Neural cell (in vitro differentiated cells): Measurements from ENCODE around the gene LRP1. TPM values are rescaled to one million over a fixed set of nuclear protein-coding genes. Genes with fewer than 3 reads are reported as not detected.

ENCODE experiments used
- H2AFZ ChIP-seq: fragments of 200-600, 300-800 bp; sonication (generic), shearing (Covaris generic); 2 replicates; pipeline ENCODE4 v1.6.0; 2014; ENCODE audit warnings: low read depth, mild to moderate bottlenecking, antibody characterized with exemption, low read length, moderate library complexity
- H3F3A ChIP-seq: fragments of 200-600 bp; shearing (Covaris generic); 2 replicates; pipeline ENCODE4 v1.6.1; 2016; ENCODE audit warnings: mild to moderate bottlenecking, moderate library complexity, mixed read lengths, antibody characterized with exemption, low read length; ENCODE audit not compliant: insufficient read depth, poor library complexity, severe bottlenecking
- H3K27ac ChIP-seq: fragments of 200-600, 300-800 bp; sonication (generic), shearing (Covaris generic); 2 replicates; pipeline ENCODE4 v1.5.1; 2014; ENCODE audit warnings: mild to moderate bottlenecking, low read length, moderate library complexity
- H3K27me3 ChIP-seq: fragments of 300-800, 200-600 bp; sonication (generic), shearing (Covaris generic); 2 replicates; pipeline ENCODE4 v1.6.0; 2014; ENCODE audit warnings: mild to moderate bottlenecking, low read depth, low read length, moderate library complexity; ENCODE audit not compliant: insufficient read depth
- H3K36me3 ChIP-seq: fragments of 300-800, 200-600 bp; sonication (generic), shearing (Covaris generic); 2 replicates; pipeline ENCODE4 v1.5.1; 2014; ENCODE audit warnings: mild to moderate bottlenecking, antibody characterized with exemption, low read length, moderate library complexity; ENCODE audit not compliant: insufficient read depth
- H3K4me2 ChIP-seq: fragments of 300-800, 200-600 bp; sonication (generic), shearing (Covaris generic); 2 replicates; pipeline ENCODE4 v1.6.0; 2014; ENCODE audit warnings: mild to moderate bottlenecking, low read length
- H3K4me3 ChIP-seq: fragments of 300-800, 200-600 bp; sonication (generic), shearing (Covaris generic); 2 replicates; pipeline ENCODE4 v1.5.1; 2014; ENCODE audit warnings: mild to moderate bottlenecking, low read length, moderate library complexity
- H3K79me2 ChIP-seq: fragments of 200-600 bp; shearing (Covaris generic); replicated peaks from 2 replicates; pipeline ENCODE4 v1.6.0; 2014; ENCODE audit warnings: mild to moderate bottlenecking, low read length, moderate library complexity; ENCODE audit not compliant: insufficient read depth
- H3K9ac ChIP-seq: fragments of 300-800, 200-600 bp; sonication (generic), shearing (Covaris generic); 2 replicates; pipeline ENCODE4 v1.6.1; 2016; ENCODE audit warnings: mild to moderate bottlenecking, low read length, mixed read lengths
- H3K9me2 ChIP-seq: fragments of 200-600 bp; shearing (Covaris generic); 2 replicates; pipeline ENCODE4 v1.6.1; 2016; ENCODE audit warnings: mild to moderate bottlenecking, low read length, mixed read lengths; ENCODE audit not compliant: insufficient read depth
- H3K9me3 ChIP-seq: fragments of 200-600, 300-800 bp; sonication (generic), shearing (Covaris generic); 2 replicates; pipeline ENCODE4 v1.6.1; 2016; ENCODE audit warnings: mild to moderate bottlenecking, mixed run types, low read length, moderate library complexity, mixed read lengths
- H4K20me1 ChIP-seq: fragments of 200-600 bp; shearing (Covaris generic); 2 replicates; pipeline ENCODE4 v1.6.1; 2016; ENCODE audit warnings: mild to moderate bottlenecking, mixed run types; ENCODE audit not compliant: insufficient read depth
- CTCF ChIP-seq: fragments of 450-650 bp; IDR thresholded peaks from 2 replicates; pipeline ENCODE4 v1.5.1; 2014; ENCODE audit warnings: antibody characterized with exemption, mild to moderate bottlenecking, moderate library complexity; ENCODE audit not compliant: poor library complexity, severe bottlenecking
- EP300 ChIP-seq: fragments of 450-650 bp; conservative IDR thresholded peaks from 2 replicates; pipeline ENCODE4 v1.6.1; 2014; ENCODE audit warnings: antibody characterized with exemption, mild to moderate bottlenecking, moderate library complexity; ENCODE audit not compliant: poor library complexity, severe bottlenecking
- EZH2 ChIP-seq: fragments of 200-600, 300-800 bp; shearing (Covaris generic), sonication (generic); IDR thresholded peaks from 2 replicates; pipeline ENCODE4 v1.6.1; 2014; ENCODE audit warnings: antibody characterized with exemption, low read length, borderline replicate concordance, mild to moderate bottlenecking; ENCODE audit not compliant: insufficient read depth, poor library complexity, severe bottlenecking
- MXI1 ChIP-seq: fragments of 450-650 bp; conservative IDR thresholded peaks from 2 replicates; pipeline ENCODE4 v1.6.1; 2014; ENCODE audit warnings: antibody characterized with exemption, mild to moderate bottlenecking; ENCODE audit not compliant: poor library complexity, severe bottlenecking
- POLR2AphosphoS5 ChIP-seq: IDR thresholded peaks from 2 replicates; pipeline ENCODE4 v1.6.1; 2012
- RAD21 ChIP-seq: fragments of 450-650 bp; conservative IDR thresholded peaks from 2 replicates; pipeline ENCODE4 v1.6.1; 2014; ENCODE audit warnings: antibody characterized with exemption, mild to moderate bottlenecking, moderate library complexity
- REST ChIP-seq: IDR thresholded peaks from 2 replicates; pipeline ENCODE4 v1.6.1; 2012; ENCODE audit warnings: borderline replicate concordance
- SMC3 ChIP-seq: fragments of 450-650 bp; conservative IDR thresholded peaks from 2 replicates; pipeline ENCODE4 v1.6.1; 2014; ENCODE audit warnings: antibody characterized with exemption, mild to moderate bottlenecking, moderate library complexity; ENCODE audit not compliant: poor library complexity
- TAF1 ChIP-seq: IDR thresholded peaks from 2 replicates; pipeline ENCODE4 v1.6.1; 2012; ENCODE audit warnings: low read depth
- polyA plus RNA-seq: library from polyadenylated mRNA; depleted of rRNA; stranded (reverse); fragments of >200 nt; gene quantifications from 2 replicates; pipeline ENCODE4 v1.2.3, GENCODE V29; 2014

The LRP1 gene
- polyA plus RNA-seq, 1 donor from 2014 or later, result 18.2 TPM

GRCh38 chr12:57201219-57201618 lies 72.9 kb downstream of the LRP1 start:
- Histone ChIP-seq H2AFZ (no peak overlapping the region), H3K36me3 (peaks cover 19% of the 10 kb centered on the region), H3K9me3 (no peaks in the 10 kb centered on the region), H3K4me3 (no peak overlapping the region), H3K4me2 (no peak overlapping the region), H3K9me2 (no peaks in the 10 kb centered on the region), H3K79me2 (no peaks in the 10 kb centered on the region), H4K20me1 (no peaks in the 10 kb centered on the region), H3K27ac (no peak overlapping the region), H3F3A (no peaks in the 10 kb centered on the region), H3K27me3 (no peaks in the 10 kb centered on the region), H3K9ac (no peak overlapping the region)
- TF ChIP-seq POLR2AphosphoS5 (no peak), CTCF (no peak), TAF1 (no peak), SMC3 (no peak), MXI1 (no peak), REST (no peak), EP300 (no peak), RAD21 (no peak), EZH2 (no peak)

GRCh38 chr12:57201631-57202030 lies 73.3 kb downstream of the LRP1 start:
- Histone ChIP-seq H3K9ac (no peak overlapping the region), H3K27ac (no peak overlapping the region), H3K27me3 (no peaks in the 10 kb centered on the region), H3K36me3 (peaks cover 19% of the 10 kb centered on the region), H3K9me3 (no peaks in the 10 kb centered on the region), H3K9me2 (no peaks in the 10 kb centered on the region), H2AFZ (no peak overlapping the region), H3K79me2 (no peaks in the 10 kb centered on the region), H3K4me3 (no peak overlapping the region), H3K4me2 (no peak overlapping the region), H3F3A (no peaks in the 10 kb centered on the region), H4K20me1 (no peaks in the 10 kb centered on the region)
- no peak for TF ChIP-seq REST
